ENCODE measurements around the gene CASP10. TPM values are rescaled to one million over a fixed set of nuclear protein-coding genes. Genes with fewer than 3 reads are reported as not detected.

CASP10 gene
- total and polyA plus RNA-seq, 3 donors from 2014 or later, result 2.4 to 10.4 (median 5.2) TPM

DNA sequence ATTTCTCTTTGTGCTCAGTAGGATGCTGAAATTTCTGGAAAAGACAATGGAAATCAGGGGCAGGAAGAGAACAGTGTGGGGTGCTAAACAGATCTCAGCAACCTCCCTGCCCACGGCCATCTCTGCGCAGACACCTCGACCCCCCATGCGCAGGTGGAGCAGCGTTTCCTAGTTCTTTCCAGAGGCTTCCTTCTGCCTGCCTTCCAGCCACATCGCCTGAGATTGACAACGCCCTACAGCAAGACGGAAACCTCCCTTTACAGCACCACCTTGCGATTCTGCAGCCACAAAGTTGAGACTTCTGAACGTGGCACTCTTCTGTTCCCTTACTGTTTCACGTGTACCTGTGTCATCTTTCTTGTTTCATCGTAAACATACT is 46.0 kb downstream of the CASP10 start:
- DNase-seq, result no peak
- Histone ChIP-seq H3K4me3 (no peak overlapping the region), H3K9me3 (no peaks in the 10 kb centered on the region), H3K27me3 (no peaks in the 10 kb centered on the region), H3K4me1 (peaks cover 10% of the 10 kb centered on the region), H3K27ac (peak overlapping the region in 1 of 2 donors; percentile 36), H3K36me3 (ENCODE audit: low read depth, missing control alignments) (no peaks in the 10 kb centered on the region)
- TF ChIP-seq CTCF (IDR thresholded peaks at IDR 0.05) (no peak), POLR2A (IDR thresholded peaks at IDR 0.05) (no peak)
- intact Hi-C loops (cut with DNase I; ENCODE audit: low total_unique reads), result no loop called here
- 76 to 78% methylated on average over 12 of the region's 12 CpGs for WGBS, 2 donors

DNA sequence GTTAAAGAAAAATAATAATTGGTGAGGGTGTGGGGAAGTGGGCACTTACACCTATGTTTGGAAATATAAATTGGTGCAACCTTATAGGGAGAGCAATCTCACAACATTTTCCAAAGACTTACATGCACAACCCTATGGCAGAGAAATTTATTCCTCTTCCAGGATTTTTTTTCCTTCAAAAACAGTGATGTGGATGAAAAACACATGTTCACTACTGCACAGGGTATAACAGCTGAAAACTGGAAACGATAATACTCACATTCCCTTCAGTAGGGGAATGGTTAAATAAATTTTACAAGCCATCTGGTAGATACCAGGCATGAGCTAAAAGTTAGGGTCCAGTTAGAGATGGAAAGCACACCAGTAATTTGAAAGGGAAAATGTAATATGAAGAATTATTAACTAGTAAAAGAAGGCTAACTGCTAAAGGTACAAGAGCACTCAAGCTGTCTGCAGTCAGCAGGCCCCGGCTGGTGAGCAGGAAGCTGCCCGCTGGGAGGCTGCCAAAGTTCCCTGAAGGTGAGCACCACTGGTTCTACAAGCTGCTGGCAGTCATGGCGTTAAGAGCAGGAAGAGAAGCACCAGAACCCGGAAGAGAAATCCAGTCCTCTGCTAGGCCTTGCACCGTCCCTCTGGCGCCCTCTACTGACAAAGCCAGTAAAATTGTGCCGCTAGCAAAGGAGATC is 49.0 kb downstream of the CASP10 start:
- peak; percentile 95 for DNase-seq
- intact Hi-C loops (cut with DNase I; ENCODE audit: low total_unique reads), result no loop called here
- Histone ChIP-seq H3K27me3 (no peaks in the 10 kb centered on the region), H3K9me3 (no peaks in the 10 kb centered on the region), H3K36me3 (ENCODE audit: low read depth, missing control alignments) (no peaks in the 10 kb centered on the region), H3K4me3 (no peak overlapping the region), H3K27ac (no peak overlapping the region), H3K4me1 (peaks cover 10% of the 10 kb centered on the region)
- WGBS, 2 donors, result 16 to 22% methylated on average over 7 to 8 of the region's 8 CpGs
- TF ChIP-seq CTCF (IDR thresholded peaks at IDR 0.05) (peak; percentile 80 to 91 (median 91)), POLR2A (IDR thresholded peaks at IDR 0.05) (no peak)

DNA sequence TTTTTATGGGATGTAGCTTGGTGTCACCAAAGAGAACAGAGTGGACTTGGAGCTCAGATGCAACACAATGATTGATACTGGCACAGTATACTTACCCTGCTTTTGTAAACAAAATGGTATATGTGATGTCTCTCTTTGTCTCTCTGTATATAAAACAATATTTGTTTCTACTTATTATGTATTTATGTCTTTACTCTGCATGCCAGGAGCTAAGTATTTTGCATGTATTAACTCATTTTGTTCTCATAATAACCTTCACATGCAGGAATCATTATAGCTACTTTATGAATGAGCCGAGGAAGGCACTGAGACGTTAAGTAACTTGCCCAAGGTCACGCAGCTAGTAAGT is 49.5 kb downstream of the CASP10 start:
- WGBS, 2 donors, result 24 to 31% methylated on average over 3 of the region's 3 CpGs
- H3K27ac ChIP-seq, result no peak overlapping the region
- DNase-seq, result no peak
- no peak overlapping the region for H3K4me3 ChIP-seq
- no peaks in the 10 kb centered on the region for H3K27me3 ChIP-seq
- H3K9me3 ChIP-seq, result no peaks in the 10 kb centered on the region
- TF ChIP-seq CTCF (IDR thresholded peaks at IDR 0.05) (no peak), POLR2A (IDR thresholded peaks at IDR 0.05) (no peak)
- intact Hi-C loops (cut with DNase I; ENCODE audit: low total_unique reads), result no loop called here
- peaks cover 10% of the 10 kb centered on the region for H3K4me1 ChIP-seq
- no peaks in the 10 kb centered on the region for H3K36me3 ChIP-seq (ENCODE audit: low read depth, missing control alignments)

GRCh38 chr2:201233192-201233811 is 50.4 kb downstream of the CASP10 start:
- WGBS, 2 donors, result 31 to 44% methylated on average over 8 of the region's 8 CpGs
- peak; percentile 35 for DNase-seq
- H3K27me3 ChIP-seq, result no peaks in the 10 kb centered on the region
- H3K4me1 ChIP-seq, result peaks cover 10% of the 10 kb centered on the region
- peak overlapping the region; percentile 9 to 30 for H3K4me3 ChIP-seq
- no peak for TF ChIP-seq POLR2A (IDR thresholded peaks at IDR 0.05)
- TF ChIP-seq CTCF (IDR thresholded peaks at IDR 0.05), result no peak
- H3K27ac ChIP-seq, result peak overlapping the region in 1 of 2 donors; percentile 15
- no peaks in the 10 kb centered on the region for H3K36me3 ChIP-seq (ENCODE audit: low read depth, missing control alignments)
- intact Hi-C loops (cut with DNase I; ENCODE audit: low total_unique reads), result no loop called here
- H3K9me3 ChIP-seq, result no peaks in the 10 kb centered on the region
